ENCODE results near the gene ZNF497.

The ZNF497 gene

DNA sequence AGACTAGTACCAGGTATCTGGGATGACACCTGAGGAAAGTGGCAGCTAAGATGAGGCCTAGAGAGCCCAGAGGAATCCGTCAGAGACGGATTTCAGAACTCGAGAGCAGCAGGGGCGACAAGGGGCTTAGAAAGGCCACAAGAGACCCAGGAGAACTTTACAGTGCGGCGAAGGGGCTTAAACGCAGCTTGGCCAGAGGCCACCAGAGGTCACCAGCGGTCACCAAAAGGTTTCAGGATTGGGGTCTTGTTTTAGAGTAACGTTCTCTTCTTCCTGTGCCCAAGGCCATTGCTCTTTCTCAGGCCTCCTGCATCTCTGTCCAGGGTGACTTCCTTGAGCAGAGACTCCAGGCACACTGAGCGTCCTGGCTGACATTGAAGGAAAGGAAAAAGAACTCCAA is 33.6 kb downstream of the ZNF497 start:
- no peak overlapping the region for H3K4me3 ChIP-seq (ENCODE audit: insufficient read depth, low read depth, low read length, poor library complexity, severe bottlenecking)

DNA sequence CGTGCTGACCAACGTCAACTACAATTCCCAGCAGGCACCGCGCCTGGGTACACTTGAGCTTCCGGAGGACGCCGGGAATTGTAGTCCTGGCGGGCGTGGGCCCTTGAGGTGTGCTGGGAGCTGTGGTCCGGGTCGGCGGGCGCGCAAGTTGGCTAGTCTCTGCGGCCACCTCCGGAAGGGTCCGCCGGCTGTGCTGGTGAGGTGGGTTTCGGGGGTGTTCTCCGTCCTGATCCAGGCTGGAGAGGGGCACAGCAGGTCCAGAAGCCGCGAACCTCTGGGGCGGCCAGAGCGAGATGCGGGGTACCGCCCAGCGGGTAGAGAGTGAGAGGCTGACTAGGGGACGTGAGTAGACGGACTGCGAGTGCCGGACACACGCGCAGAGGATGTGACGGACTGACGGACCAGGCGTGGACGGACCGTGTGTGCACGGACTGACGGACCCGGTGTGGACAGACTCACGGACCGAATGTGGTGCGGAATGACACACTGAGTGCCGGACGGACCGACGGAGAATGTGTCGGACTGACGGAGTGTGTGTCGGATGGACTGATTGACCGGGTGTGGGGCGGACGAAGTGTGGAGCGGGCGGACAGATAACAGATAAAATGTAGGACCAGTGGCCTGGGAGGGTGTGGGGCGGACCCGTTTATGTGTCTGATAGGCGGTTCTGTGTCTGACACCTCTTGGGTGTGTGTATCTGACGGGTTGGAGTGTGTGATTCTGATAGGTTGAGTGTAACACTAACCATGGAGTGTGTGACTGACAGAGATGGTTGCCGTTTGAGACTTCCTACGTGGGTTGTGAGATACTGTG is 35.4 kb downstream of the ZNF497 start, which contains the start of gene ZSCAN22:
TSS of gene ZSCAN22 (plus strand) at position 81 of the 813 bp plus-strand sequence. CDS start 7,809 bp downstream, outside the sequence.
- H3K27ac ChIP-seq (ENCODE audit: insufficient read depth, low read length, poor library complexity, severe bottlenecking): peak within 1 kb of the TSS; percentile 65
- H3K36me3 ChIP-seq (ENCODE audit: control insufficient read depth, insufficient read depth, low read length): no peaks in the 10 kb centered on the region
- no peaks in the 10 kb centered on the region for H3K27me3 ChIP-seq (replicated peaks; ENCODE audit: control insufficient read depth, insufficient read depth, low read length, poor library complexity, severe bottlenecking)
- H3K4me3 ChIP-seq (ENCODE audit: insufficient read depth, low read depth, low read length, poor library complexity, severe bottlenecking): peak within 1 kb of the TSS; percentile 93
- peaks cover 17% of the 10 kb centered on the region for H3K4me1 ChIP-seq (ENCODE audit: control insufficient read depth, insufficient read depth, low read length, poor library complexity, severe bottlenecking)
- H3K9me3 ChIP-seq (ENCODE audit: control insufficient read depth, low read length): no peaks in the 10 kb centered on the region
- peak; percentile 69 to 81 (median 79) for DNase-seq

More for the DNA sequence above, 33.6 kb downstream of the ZNF497 start:
- Histone ChIP-seq H3K36me3 (ENCODE audit: control insufficient read depth, insufficient read depth, low read length) (no peaks in the 10 kb centered on the region), H3K9me3 (ENCODE audit: control insufficient read depth, low read length) (no peaks in the 10 kb centered on the region), H3K4me1 (ENCODE audit: control insufficient read depth, insufficient read depth, low read length, poor library complexity, severe bottlenecking) (peaks cover 17% of the 10 kb centered on the region), H3K27ac (ENCODE audit: insufficient read depth, low read length, poor library complexity, severe bottlenecking) (no peak overlapping the region), H3K27me3 (replicated peaks; ENCODE audit: control insufficient read depth, insufficient read depth, low read length, poor library complexity, severe bottlenecking) (no peaks in the 10 kb centered on the region)
- DNase-seq: no peak

DNA sequence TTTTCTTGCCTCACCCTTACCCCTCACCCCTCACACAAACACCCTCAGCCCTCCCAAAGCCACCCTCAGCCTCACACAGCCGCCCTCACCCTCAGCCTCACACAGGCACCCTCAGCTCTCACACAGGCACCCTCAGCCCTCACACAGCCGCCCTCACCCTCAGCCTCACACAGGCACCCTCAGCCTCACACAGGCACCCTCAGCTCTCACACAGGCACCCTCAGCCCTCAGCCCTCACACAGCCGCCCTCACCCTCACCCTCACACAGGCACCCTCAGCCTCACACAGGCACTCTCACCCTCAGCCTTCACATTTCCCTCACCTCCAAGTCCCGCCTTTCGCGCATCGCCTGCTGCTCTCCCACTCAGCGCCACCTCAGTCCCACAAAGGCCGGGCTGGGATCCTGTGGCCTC is 36.0 kb downstream of the ZNF497 start:
- DNase-seq: no peak
- Histone ChIP-seq H3K9me3 (ENCODE audit: control insufficient read depth, low read length) (no peaks in the 10 kb centered on the region), H3K27ac (ENCODE audit: insufficient read depth, low read length, poor library complexity, severe bottlenecking) (peak overlapping the region; percentile 65), H3K36me3 (ENCODE audit: control insufficient read depth, insufficient read depth, low read length) (no peaks in the 10 kb centered on the region), H3K4me1 (ENCODE audit: control insufficient read depth, insufficient read depth, low read length, poor library complexity, severe bottlenecking) (peaks cover 17% of the 10 kb centered on the region), H3K4me3 (ENCODE audit: insufficient read depth, low read depth, low read length, poor library complexity, severe bottlenecking) (peak overlapping the region; percentile 93), H3K27me3 (replicated peaks; ENCODE audit: control insufficient read depth, insufficient read depth, low read length, poor library complexity, severe bottlenecking) (no peaks in the 10 kb centered on the region)

DNA sequence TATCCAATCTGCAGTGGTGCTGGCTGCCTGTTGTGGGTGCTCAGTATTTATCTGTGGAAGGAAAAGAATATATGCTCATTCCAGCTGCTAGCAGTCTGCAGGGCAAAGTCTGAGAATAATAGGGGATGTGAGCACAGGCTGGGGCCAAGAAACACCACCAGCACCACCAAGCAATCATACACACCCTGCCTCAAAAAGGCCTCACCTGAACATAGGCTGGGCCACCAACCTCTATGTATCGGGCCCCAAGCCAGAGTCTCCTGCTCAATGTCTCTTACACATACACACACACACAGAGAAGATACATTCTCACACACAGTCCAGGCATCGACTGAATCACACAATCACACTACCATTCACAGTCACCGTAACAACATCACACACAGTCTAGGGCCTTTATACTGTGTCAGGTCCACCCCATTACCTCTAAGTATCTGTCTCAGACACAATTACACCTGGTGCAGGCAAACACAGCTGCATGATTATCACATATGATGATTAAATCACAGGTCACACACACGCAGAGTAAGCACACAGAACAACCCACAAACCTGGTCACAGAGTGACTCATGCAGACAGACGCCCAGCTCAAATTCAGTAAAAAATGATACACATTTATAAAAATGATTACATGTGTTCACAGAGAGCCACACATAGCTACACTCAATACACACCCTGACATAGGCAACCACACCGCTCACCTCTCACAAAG is 37.1 kb downstream of the ZNF497 start:
- Histone ChIP-seq H3K9me3 (ENCODE audit: control insufficient read depth, low read length) (no peaks in the 10 kb centered on the region), H3K36me3 (ENCODE audit: control insufficient read depth, insufficient read depth, low read length) (no peaks in the 10 kb centered on the region), H3K27me3 (replicated peaks; ENCODE audit: control insufficient read depth, insufficient read depth, low read length, poor library complexity, severe bottlenecking) (no peaks in the 10 kb centered on the region), H3K4me3 (ENCODE audit: insufficient read depth, low read depth, low read length, poor library complexity, severe bottlenecking) (no peak overlapping the region), H3K27ac (ENCODE audit: insufficient read depth, low read length, poor library complexity, severe bottlenecking) (no peak overlapping the region), H3K4me1 (ENCODE audit: control insufficient read depth, insufficient read depth, low read length, poor library complexity, severe bottlenecking) (peaks cover 17% of the 10 kb centered on the region)
- DNase-seq: no peak

DNA sequence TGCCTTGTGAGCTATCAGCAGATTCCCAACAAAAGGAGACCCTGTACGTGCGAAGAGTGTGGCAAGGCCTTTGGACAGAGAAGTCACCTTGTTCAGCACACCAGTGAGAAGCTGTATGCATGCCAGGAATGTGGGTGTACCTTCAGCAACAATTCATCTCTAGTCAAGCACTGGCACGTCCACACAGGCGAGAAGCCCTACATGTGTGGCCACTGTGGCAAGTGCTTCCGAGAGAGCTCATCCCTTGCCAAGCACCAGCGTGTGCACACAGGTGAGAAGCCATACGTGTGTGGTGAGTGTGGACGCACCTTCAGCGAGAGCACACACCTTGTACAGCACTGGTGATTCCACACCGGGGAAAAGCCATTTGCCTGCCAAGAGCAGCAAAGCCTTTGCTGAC is 43.3 kb downstream of the ZNF497 start:
- no peak overlapping the region for H3K27ac ChIP-seq (ENCODE audit: insufficient read depth, low read length, poor library complexity, severe bottlenecking)
- H3K4me1 ChIP-seq (ENCODE audit: control insufficient read depth, insufficient read depth, low read length, poor library complexity, severe bottlenecking): no peaks in the 10 kb centered on the region
- H3K4me3 ChIP-seq (ENCODE audit: insufficient read depth, low read depth, low read length, poor library complexity, severe bottlenecking): no peak overlapping the region
- H3K27me3 ChIP-seq (replicated peaks; ENCODE audit: control insufficient read depth, insufficient read depth, low read length, poor library complexity, severe bottlenecking): no peaks in the 10 kb centered on the region
- peaks cover 13% of the 10 kb centered on the region for H3K36me3 ChIP-seq (ENCODE audit: control insufficient read depth, insufficient read depth, low read length)
- H3K9me3 ChIP-seq (ENCODE audit: control insufficient read depth, low read length): no peaks in the 10 kb centered on the region
- no peak for DNase-seq

DNA sequence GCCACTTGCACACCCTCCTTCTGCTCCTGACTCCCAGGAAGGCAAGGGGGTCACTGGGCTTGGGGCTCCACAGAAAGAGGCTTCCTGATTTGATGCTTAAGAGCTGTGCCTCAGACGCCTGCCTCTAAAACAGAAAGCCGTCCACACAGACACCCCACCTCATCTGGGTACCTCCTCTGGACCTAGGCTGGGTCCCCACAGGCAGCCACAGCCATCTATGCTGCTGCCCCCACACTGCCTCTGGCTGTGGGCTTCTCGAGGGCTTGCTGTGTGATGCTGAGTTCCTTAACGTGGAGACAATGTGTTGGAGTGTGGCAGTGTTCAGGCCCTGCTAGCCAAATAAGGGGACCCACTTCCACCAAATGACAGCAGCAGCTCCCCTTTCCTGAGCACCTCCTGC is 44.3 kb downstream of the ZNF497 start:
- peaks cover 22% of the 10 kb centered on the region for H3K36me3 ChIP-seq (ENCODE audit: control insufficient read depth, insufficient read depth, low read length)

DNA sequence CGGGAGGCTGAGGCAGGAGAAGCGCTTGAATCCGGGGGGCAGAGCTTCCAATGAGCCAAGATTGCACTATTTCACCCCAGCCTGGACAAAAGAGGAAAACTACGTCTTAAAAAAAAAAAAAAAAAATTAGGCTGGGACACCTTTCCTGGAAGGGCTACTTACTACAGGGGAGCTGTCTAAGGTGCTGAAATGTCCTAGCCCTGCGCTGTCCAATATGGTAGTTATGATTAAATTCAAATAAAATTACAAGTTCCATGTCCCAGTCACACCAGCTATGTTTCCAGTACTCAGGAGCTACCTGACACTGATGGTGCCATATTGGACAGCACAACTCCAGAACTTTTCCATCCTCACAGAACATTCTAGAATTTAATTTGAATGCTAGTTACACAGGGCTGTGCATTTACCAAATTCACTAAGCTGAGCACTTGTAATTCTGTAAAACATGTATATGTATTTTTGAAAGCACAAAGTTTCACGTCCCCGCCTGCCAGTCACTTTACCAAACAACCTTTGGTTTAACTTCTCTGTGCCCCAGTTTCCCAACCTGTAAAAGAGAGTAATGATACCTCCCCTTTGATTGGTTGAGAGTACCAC is 45.0 kb downstream of the ZNF497 start:
- no peaks in the 10 kb centered on the region for H3K4me1 ChIP-seq (ENCODE audit: control insufficient read depth, insufficient read depth, low read length, poor library complexity, severe bottlenecking)
- H3K9me3 ChIP-seq (ENCODE audit: control insufficient read depth, low read length): no peaks in the 10 kb centered on the region
- H3K36me3 ChIP-seq (ENCODE audit: control insufficient read depth, insufficient read depth, low read length): peaks cover 30% of the 10 kb centered on the region
- no peak for DNase-seq
- H3K27ac ChIP-seq (ENCODE audit: insufficient read depth, low read length, poor library complexity, severe bottlenecking): no peak overlapping the region
- H3K4me3 ChIP-seq (ENCODE audit: insufficient read depth, low read depth, low read length, poor library complexity, severe bottlenecking): no peak overlapping the region
- H3K27me3 ChIP-seq (replicated peaks; ENCODE audit: control insufficient read depth, insufficient read depth, low read length, poor library complexity, severe bottlenecking): no peaks in the 10 kb centered on the region

More for the DNA sequence above, 44.3 kb downstream of the ZNF497 start:
- no peak overlapping the region for H3K4me3 ChIP-seq (ENCODE audit: insufficient read depth, low read depth, low read length, poor library complexity, severe bottlenecking)
- H3K27ac ChIP-seq (ENCODE audit: insufficient read depth, low read length, poor library complexity, severe bottlenecking): no peak overlapping the region
- H3K9me3 ChIP-seq (ENCODE audit: control insufficient read depth, low read length): no peaks in the 10 kb centered on the region
- H3K4me1 ChIP-seq (ENCODE audit: control insufficient read depth, insufficient read depth, low read length, poor library complexity, severe bottlenecking): no peaks in the 10 kb centered on the region
- no peaks in the 10 kb centered on the region for H3K27me3 ChIP-seq (replicated peaks; ENCODE audit: control insufficient read depth, insufficient read depth, low read length, poor library complexity, severe bottlenecking)
- DNase-seq: no peak

DNA sequence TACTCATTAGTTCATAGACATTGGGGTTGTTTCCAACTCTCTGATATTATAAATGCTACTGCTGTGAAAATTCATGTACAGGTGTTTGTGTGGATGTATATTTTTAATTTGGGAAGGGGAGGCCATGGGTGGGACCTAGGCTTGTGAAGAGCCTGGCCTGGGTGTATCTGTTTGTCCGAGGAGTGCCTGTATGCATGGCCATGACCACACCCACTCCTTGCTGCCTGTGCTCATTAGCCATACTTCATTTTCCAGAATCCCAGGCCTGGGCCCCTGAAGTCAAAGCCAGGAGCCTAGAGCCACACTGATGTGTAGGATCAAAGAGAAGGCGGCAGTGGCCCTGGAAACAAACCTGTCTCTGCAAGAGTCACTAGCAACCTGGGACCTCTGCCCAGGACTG is 47.0 kb downstream of the ZNF497 start:
- DNase-seq: no peak
- Histone ChIP-seq H3K36me3 (ENCODE audit: control insufficient read depth, insufficient read depth, low read length) (peaks cover 43% of the 10 kb centered on the region), H3K27me3 (replicated peaks; ENCODE audit: control insufficient read depth, insufficient read depth, low read length, poor library complexity, severe bottlenecking) (no peaks in the 10 kb centered on the region), H3K4me1 (ENCODE audit: control insufficient read depth, insufficient read depth, low read length, poor library complexity, severe bottlenecking) (no peaks in the 10 kb centered on the region), H3K9me3 (ENCODE audit: control insufficient read depth, low read length) (no peaks in the 10 kb centered on the region), H3K4me3 (ENCODE audit: insufficient read depth, low read depth, low read length, poor library complexity, severe bottlenecking) (no peak overlapping the region), H3K27ac (ENCODE audit: insufficient read depth, low read length, poor library complexity, severe bottlenecking) (no peak overlapping the region)

DNA sequence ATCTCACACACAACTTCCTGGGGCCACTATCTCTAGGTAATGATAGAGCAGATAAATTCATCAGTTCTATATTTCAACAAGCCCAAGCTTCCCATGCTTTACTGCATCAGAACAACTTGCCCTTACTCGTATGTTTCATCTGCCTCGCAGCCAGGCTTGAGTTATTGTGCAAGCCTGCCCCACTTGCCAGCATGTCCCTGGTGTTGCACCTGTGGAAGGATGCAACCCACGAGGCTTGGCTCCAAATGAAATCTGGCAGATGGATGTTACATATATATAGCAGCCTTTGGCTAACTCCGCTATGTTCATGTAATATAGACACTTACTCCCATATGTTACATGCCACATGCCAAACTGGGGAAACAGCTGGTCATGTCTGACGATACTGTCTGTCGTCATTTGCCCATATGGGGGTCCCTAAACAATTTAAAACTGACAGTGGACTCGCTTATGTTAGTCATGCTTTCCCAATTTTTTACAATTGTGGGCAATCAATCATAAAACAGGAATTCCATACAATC is 51.1 kb downstream of the ZNF497 start:
- no peaks in the 10 kb centered on the region for H3K9me3 ChIP-seq (ENCODE audit: control insufficient read depth, low read length)
- H3K27ac ChIP-seq (ENCODE audit: insufficient read depth, low read length, poor library complexity, severe bottlenecking): no peak overlapping the region
- H3K4me1 ChIP-seq (ENCODE audit: control insufficient read depth, insufficient read depth, low read length, poor library complexity, severe bottlenecking): no peaks in the 10 kb centered on the region
- no peak for DNase-seq
- H3K4me3 ChIP-seq (ENCODE audit: insufficient read depth, low read depth, low read length, poor library complexity, severe bottlenecking): no peak overlapping the region
- H3K36me3 ChIP-seq (ENCODE audit: control insufficient read depth, insufficient read depth, low read length): peaks cover 61% of the 10 kb centered on the region
- no peaks in the 10 kb centered on the region for H3K27me3 ChIP-seq (replicated peaks; ENCODE audit: control insufficient read depth, insufficient read depth, low read length, poor library complexity, severe bottlenecking)

Data from effector memory CD4-positive, alpha-beta T cell (primary cell).